C4-2B (cell line): ENCODE results near the gene SLC51B.
A peak's percentile ranks its signal among the peaks of the same experiment; 100 is the strongest.

Source experiments
- H3K27ac ChIP-seq: fragments of 450-650 bp; 2 replicates; pipeline ENCODE4 v1.5.1; 2017
- CTCF ChIP-seq: fragments of 450-650 bp; conservative IDR thresholded peaks from 2 replicates; pipeline ENCODE4 v1.5.1; 2017; ENCODE audit warnings: mild to moderate bottlenecking
- ZFX ChIP-seq: fragments of 450-650 bp; IDR thresholded peaks from 2 replicates; pipeline ENCODE4 v1.6.1; 2017

Gene SLC51B

GRCh38 chr15:65086680-65087111 lies 41.5 kb downstream of the SLC51B start:
- H3K27ac ChIP-seq, result no peak overlapping the region
- peak; percentile 37; the same call in 1 of the 2 replicates for TF ChIP-seq CTCF
- no peak for TF ChIP-seq ZFX

GRCh38 chr15:65087411-65087810 lies 42.2 kb downstream of the SLC51B start:
- peak overlapping the region; percentile 18 for H3K27ac ChIP-seq
- TF ChIP-seq ZFX, result no peak
- no peak for TF ChIP-seq CTCF

- H3K27ac ChIP-seq, result peak overlapping the region; percentile 18
- TF ChIP-seq CTCF, result no peak
- TF ChIP-seq ZFX, result no peak
Measured at GRCh38 chr15:65087873-65088642, 42.9 kb downstream of the SLC51B start.

GRCh38 chr15:65088643-65089021 lies 43.4 kb downstream of the SLC51B start:
- H3K27ac ChIP-seq, result no peak overlapping the region
- TF ChIP-seq CTCF, result no peak
- no peak for TF ChIP-seq ZFX

- TF ChIP-seq CTCF, result no peak
- no peak overlapping the region for H3K27ac ChIP-seq
Measured at GRCh38 chr15:65089206-65089824, 44.1 kb downstream of the SLC51B start.

- H3K27ac ChIP-seq, result no peak overlapping the region
- TF ChIP-seq ZFX (no peak), CTCF (no peak)
Measured at GRCh38 chr15:65091946-65092770, 47.0 kb downstream of the SLC51B start.
